ENCODE results near the gene COMMD8.

DNA sequence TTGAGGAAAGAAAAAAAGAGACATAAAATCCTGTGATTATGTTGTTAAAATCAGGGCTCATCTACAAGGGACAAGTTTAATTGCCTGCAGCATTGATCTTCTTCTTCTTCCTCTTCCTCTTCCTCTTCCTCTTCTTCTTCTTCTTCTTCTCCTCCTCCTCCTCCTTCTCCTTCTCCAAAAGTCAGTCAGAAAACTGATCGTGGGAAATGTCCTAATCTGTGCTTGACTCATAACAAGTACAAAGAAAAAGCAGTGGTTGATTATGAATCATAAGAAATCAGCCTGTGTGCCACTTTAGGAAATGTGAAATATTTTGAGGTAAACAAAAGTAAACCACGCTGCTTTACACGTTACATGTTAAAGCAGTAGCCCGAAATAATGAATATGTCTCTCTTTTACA lies 18.8 kb upstream of the COMMD8 start:
- TF ChIP-seq, protein P1, sequence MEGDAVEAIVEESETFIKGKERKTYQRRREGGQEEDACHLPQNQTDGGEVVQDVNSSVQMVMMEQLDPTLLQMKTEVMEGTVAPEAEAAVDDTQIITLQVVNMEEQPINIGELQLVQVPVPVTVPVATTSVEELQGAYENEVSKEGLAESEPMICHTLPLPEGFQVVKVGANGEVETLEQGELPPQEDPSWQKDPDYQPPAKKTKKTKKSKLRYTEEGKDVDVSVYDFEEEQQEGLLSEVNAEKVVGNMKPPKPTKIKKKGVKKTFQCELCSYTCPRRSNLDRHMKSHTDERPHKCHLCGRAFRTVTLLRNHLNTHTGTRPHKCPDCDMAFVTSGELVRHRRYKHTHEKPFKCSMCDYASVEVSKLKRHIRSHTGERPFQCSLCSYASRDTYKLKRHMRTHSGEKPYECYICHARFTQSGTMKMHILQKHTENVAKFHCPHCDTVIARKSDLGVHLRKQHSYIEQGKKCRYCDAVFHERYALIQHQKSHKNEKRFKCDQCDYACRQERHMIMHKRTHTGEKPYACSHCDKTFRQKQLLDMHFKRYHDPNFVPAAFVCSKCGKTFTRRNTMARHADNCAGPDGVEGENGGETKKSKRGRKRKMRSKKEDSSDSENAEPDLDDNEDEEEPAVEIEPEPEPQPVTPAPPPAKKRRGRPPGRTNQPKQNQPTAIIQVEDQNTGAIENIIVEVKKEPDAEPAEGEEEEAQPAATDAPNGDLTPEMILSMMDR (IDR thresholded peaks at IDR 0.05): no peak
- no peak for TF ChIP-seq POLR2A (IDR thresholded peaks at IDR 0.05)

Measured in esophagus squamous epithelium (tissue), 4 donors.